Myometrial cell (primary cell): ENCODE data around the gene NEU1. TPM values are rescaled to one million over a fixed set of nuclear protein-coding genes. Genes with fewer than 3 reads are reported as not detected.

ENCODE experiments used
- total RNA-seq: library from RNA; depleted of rRNA; stranded (reverse); fragments of >200 nt; gene quantifications from 2 replicates; pipeline ENCODE4 v1.2.3, GENCODE V29; 2015

Gene NEU1
- total RNA-seq = 71.2 and 73.9 TPM in 2 replicates

DNA sequence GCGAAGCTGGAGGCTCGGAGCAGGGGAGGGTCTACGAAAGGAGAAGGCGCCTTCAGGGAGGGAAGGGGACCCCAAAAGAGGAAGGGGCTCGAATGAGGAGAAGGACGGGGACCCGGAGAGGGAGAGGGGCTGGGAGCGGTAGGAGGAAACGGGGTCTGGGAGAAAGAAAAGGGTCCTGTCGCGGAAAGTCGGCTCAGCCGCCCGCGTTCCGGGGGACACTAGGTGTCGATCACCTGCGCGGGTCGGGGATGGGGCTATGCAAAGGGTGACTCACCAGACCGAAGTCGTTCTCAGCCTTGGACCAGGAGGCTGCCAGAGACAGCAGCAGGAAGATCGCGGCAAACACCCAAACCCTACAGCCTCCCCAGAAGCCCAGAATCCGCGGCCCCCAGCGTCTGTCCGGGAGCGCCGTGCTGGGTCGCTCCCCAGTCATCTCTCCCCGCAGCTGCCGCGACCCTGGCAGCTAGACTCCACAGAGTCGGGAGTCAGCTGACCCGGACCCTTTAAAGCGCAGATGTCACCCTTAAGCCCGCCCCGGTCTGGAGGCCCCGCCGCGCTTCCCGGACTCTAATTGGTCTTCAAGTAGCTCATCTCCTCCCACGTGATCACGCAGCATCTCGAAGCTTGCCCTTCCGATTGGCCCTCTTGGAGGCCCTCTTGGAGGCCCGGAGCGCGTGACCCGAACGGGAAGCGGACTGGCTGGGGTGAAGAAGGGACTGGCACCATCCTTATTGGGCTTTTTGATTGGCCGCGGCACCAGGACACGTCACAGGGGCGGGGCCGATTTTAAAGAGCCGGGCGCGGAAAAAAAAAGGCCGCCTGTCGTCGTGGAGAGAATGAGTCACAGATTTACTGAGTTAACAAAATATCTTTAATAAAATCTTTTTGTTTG, at the start of gene NEU1:
NEU1 (minus strand) TSS at position 478 of the 892 bp plus-strand sequence; CDS start at position 433, 45 bp downstream.

DNA sequence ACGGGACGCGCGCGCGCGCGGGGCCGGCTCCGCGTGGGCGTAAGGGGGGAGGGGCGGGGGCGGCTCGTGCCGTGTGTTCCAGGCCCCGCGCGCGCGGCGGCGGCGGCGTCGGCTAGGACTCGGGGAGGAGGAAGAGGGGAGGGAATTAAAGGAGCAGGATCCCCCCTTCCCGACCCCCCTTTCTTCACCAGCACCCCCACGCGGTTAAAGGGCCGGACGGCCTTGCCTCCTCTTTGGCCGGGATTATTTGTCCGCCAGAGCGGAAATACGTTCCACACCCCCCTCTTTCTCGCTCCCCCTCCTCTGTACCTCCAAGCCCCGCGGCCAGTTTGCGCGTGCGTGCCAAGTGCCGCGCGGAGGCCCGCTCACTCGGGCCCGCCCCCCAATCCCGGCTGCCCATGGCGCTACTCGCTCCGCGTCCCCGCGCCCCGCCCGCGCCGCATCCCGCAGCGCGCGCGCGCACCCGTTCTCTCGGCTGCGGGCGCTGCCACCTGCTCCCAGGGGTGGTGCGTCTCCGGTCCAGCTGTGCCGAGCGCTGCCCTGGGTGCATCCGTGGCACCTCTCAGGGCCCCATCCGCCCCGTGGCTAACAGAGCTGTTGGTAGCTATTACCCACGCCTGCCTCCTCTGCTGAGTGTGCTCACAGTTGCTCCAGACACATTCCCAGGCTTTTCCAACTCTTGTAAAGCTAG, 39.5 kb upstream of the NEU1 start, which contains the start of gene ZBTB12:
ZBTB12 (minus strand) TSS at position 134 of the 691 bp plus-strand sequence. CDS start 781 bp downstream, outside the sequence.

GRCh38 chr6:31897612-31898382, 35.2 kb upstream of the NEU1 start, which contains the start of gene EHMT2:
EHMT2 (minus strand) TSS chr6:31897698; CDS start chr6:31897677, 21 bp downstream.

DNA sequence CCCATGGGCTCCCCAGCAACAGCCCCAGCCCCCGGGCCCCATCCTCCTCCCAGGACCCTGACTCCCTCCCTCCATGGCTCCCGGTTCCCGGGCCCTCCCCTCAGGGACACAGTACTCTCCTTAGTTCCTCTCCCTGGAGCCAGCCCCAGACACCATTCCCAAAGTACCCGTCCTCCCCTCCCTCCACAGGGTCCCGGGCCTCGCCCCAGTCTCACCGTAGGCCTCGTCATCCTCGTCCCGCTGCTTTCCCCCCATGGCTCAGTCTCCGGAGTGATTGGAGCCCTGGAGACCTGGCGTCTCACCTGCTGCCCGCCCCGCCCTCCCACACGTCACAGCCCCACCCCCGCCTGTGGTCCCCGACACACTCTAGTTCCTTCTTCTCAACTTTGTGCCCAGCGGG, 16.1 kb upstream of the NEU1 start, which contains the start of gene SLC44A4:
SLC44A4 (minus strand) TSS at position 272 of the 400 bp plus-strand sequence; CDS start at position 255, 17 bp downstream.

DNA sequence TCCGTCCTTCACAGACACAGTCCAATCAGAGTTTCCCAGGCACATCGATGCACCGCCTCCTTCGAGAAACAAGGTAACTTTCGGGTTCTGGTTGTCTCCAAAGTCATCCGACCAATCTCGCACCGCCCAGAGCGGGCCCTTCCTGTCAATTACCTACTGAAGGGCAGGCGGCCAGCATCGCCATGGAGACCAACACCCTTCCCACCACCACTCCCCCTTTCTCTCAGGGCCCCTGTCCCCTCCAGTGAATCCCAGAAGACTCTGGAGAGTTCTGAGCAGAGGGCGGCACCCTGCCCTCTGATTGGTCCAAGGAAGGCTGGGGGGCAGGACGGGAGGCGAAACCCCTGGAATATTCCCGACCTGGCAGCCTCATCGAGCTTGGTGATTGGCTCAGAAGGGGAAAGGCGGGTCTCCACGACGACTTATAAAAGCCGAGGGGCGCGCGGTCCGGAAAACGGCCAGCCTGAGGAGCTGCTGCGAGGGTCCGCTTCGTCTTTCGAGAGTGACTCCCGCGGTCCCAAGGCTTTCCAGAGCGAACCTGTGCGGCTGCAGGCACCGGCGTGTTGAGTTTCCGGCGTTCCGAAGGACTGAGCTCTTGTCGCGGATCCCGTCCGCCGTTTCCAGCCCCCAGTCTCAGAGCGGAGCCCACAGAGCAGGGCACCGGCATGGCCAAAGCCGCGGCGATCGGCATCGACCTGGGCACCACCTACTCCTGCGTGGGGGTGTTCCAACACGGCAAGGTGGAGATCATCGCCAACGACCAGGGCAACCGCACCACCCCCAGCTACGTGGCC, 35.1 kb downstream of the NEU1 start, which contains the start of gene HSPA1B:
HSPA1B (plus strand) TSS at position 453 of the 794 bp plus-strand sequence; CDS start at position 666, 213 bp downstream.

GRCh38 chr6:31815025-31815838, 47.4 kb downstream of the NEU1 start, which contains the start of the genes HSPA1A and HSPA1L:
HSPA1A (plus strand) TSS chr6:31815543; CDS start chr6:31815757, 214 bp downstream.
HSPA1L (minus strand) TSS chr6:31815283; CDS start chr6:31811972, 3,311 bp downstream.

Other genes with a start within 250 kb of the NEU1 start
- gene AIF1, start 247.6 kb downstream of the NEU1 start, total RNA-seq = not detected in 2 replicates
- gene PRRC2A, start 242.1 kb downstream of the NEU1 start, total RNA-seq = 77.8 and 81.9 TPM in 2 replicates
- gene BAG6, start 210.2 kb downstream of the NEU1 start, total RNA-seq = 241 and 292 TPM in 2 replicates
- 1.4 and 1.7 TPM in 2 replicates for gene APOM, start 206.9 kb downstream of the NEU1 start, total RNA-seq
- 17.0 and 20.9 TPM in 2 replicates for gene C6orf47, start 202.0 kb downstream of the NEU1 start, total RNA-seq
- gene GPANK1, start 197.8 kb downstream of the NEU1 start, total RNA-seq = 12.4 and 16.1 TPM in 2 replicates
- 281 and 300 TPM in 2 replicates for gene CSNK2B, start 196.7 kb downstream of the NEU1 start, total RNA-seq
- gene LY6G5B, start 192.8 kb downstream of the NEU1 start, total RNA-seq = 0.58 and 2.7 TPM in 2 replicates
- gene LY6G5C, start 181.8 kb downstream of the NEU1 start, total RNA-seq = 0.29 and 1.1 TPM in 2 replicates
- gene ABHD16A, start 159.5 kb downstream of the NEU1 start, total RNA-seq = 41.6 and 52.5 TPM in 2 replicates
- not detected in 2 replicates for gene LY6G6F, start 156.0 kb downstream of the NEU1 start, total RNA-seq
- gene LY6G6D, start 147.5 kb downstream of the NEU1 start, total RNA-seq = not detected in 2 replicates
- not detected in 2 replicates for gene LY6G6C, start 141.1 kb downstream of the NEU1 start, total RNA-seq
- gene MPIG6B, start 139.4 kb downstream of the NEU1 start, total RNA-seq = not detected in 2 replicates
- gene DDAH2, start 133.5 kb downstream of the NEU1 start, total RNA-seq = 63.1 and 65.7 TPM in 2 replicates
- 1,096 and 1,127 TPM in 2 replicates for gene CLIC1, start 126.3 kb downstream of the NEU1 start, total RNA-seq
- 7.8 and 16.7 TPM in 2 replicates for gene MSH5, start 122.8 kb downstream of the NEU1 start, total RNA-seq
- gene SAPCD1, start 100.2 kb downstream of the NEU1 start, total RNA-seq = 1.8 and 2.3 TPM in 2 replicates
- under 0.01 TPM in 1 of 2 replicates, not detected in the other for gene VWA7, start 85.5 kb downstream of the NEU1 start, total RNA-seq
- 102 and 105 TPM in 2 replicates for gene VARS1, start 67.1 kb downstream of the NEU1 start, total RNA-seq
- gene LSM2, start 55.9 kb downstream of the NEU1 start, total RNA-seq = 85.3 and 118 TPM in 2 replicates
- gene HSPA1L, start 47.5 kb downstream of the NEU1 start, total RNA-seq = 0.29 and 0.35 TPM in 2 replicates
- gene HSPA1A, start 47.3 kb downstream of the NEU1 start, total RNA-seq = 38.1 and 41.2 TPM in 2 replicates
- 59.4 and 73.5 TPM in 2 replicates for gene HSPA1B, start 35.1 kb downstream of the NEU1 start, total RNA-seq
- 0.18 TPM in 1 of 2 replicates, not detected in the other for gene SLC44A4, start 16.2 kb upstream of the NEU1 start, total RNA-seq
- 44.7 and 47.9 TPM in 2 replicates for gene EHMT2, start 34.9 kb upstream of the NEU1 start, total RNA-seq
- 2.0 and 2.3 TPM in 2 replicates for gene ZBTB12, start 39.3 kb upstream of the NEU1 start, total RNA-seq
- 1.4 and 2.0 TPM in 2 replicates for gene C2, start 64.9 kb upstream of the NEU1 start, total RNA-seq
- gene CFB, start 83.3 kb upstream of the NEU1 start, total RNA-seq = 0.86 and 1.6 TPM in 2 replicates
- 133 and 192 TPM in 2 replicates for gene NELFE, start 96.2 kb upstream of the NEU1 start, total RNA-seq
- gene SKIC2, start 96.4 kb upstream of the NEU1 start, total RNA-seq = 52.8 and 85.6 TPM in 2 replicates
- 12.7 and 16.1 TPM in 2 replicates for gene DXO, start 109.3 kb upstream of the NEU1 start, total RNA-seq
- 5.0 and 8.1 TPM in 2 replicates for gene C4A, start 119.2 kb upstream of the NEU1 start, total RNA-seq
- gene C4B, start 152.0 kb upstream of the NEU1 start, total RNA-seq = 3.7 and 6.6 TPM in 2 replicates
- 1.4 TPM in 1 of 2 replicates, not detected in the other for gene CYP21A2, start 175.6 kb upstream of the NEU1 start, total RNA-seq
- 0.29 and 1.4 TPM in 2 replicates for gene TNXB, start 246.5 kb upstream of the NEU1 start, total RNA-seq